Right lobe of liver (tissue), 6 donors: ENCODE data around the gene KIRREL3. TPM values are rescaled to one million over a fixed set of nuclear protein-coding genes. Genes with fewer than 3 reads are reported as not detected.

Experiments used
- ATAC-seq, 4 donors: fragments of 200-7000 bp; cut with Tn5 transposase; one replicate each; pipeline ENCODE4 v1.9.1; 2020; ENCODE audit warnings: mild to moderate bottlenecking in 4 of 4, moderate library complexity in 4 of 4
- DNase-seq, 3 donors: peaks; one replicate each; pipeline ENCODE4 v3.0.0-alpha.2; 2020
- H3K27ac ChIP-seq, 3 donors: fragments of 200-600 bp; one replicate each; pipeline ENCODE4 v1.8.0; 2022
- H3K27me3 ChIP-seq, 2 donors: fragments of 200-600 bp; one replicate each; pipeline ENCODE4 v1.8.0; 2022
- H3K36me3 ChIP-seq, 4 donors: fragments of 200-600 bp; sonication (generic) in 1 of 4; one replicate each; pipeline versions ENCODE4 v1.5.1 to v1.8.0; 2017 to 2022; ENCODE audit warnings: control low read depth in 1 of 4
- H3K4me1 ChIP-seq, 4 donors: fragments of 200-600 bp; sonication (generic) in 1 of 4; one replicate each; pipeline versions ENCODE4 v1.5.1 to v1.8.0; 2017 to 2022; ENCODE audit warnings: control low read depth in 1 of 4
- H3K4me3 ChIP-seq, 3 donors: fragments of 200-600 bp; one replicate each; pipeline ENCODE4 v1.8.0; 2022
- H3K9me3 ChIP-seq, 4 donors: fragments of 200-600 bp; sonication (generic) in 1 of 4; one replicate each; pipeline versions ENCODE4 v1.5.1 to v1.8.0; 2017 to 2022; ENCODE audit warnings: control low read depth in 1 of 4
- POLR2A ChIP-seq: fragments of 450-650 bp; IDR thresholded peaks from one replicate; pipeline ENCODE4 v1.6.1; 2017; ENCODE audit warnings: antibody characterized with exemption, mild to moderate bottlenecking
- WGBS: methylation state at CpG from one replicate; pipeline ENCODE4 v1.1.6; 2018; ENCODE audit warnings: low coverage, low lambda C conversion rate; ENCODE audit not compliant: insufficient coverage; ENCODE audit errors: missing lambda C conversion rate; 5-methylcytosine and 5-hydroxymethylcytosine counted together
- intact Hi-C, 2 donors: fragments of 100-400 bp; cut with DNase I; formaldehyde crosslinking; loops; one replicate each; pipeline versions ENCODE4 v1.11.2 to v1.14.1; 2022
- total RNA-seq, 6 experiments: library from RNA; depleted of rRNA in 2 of 6; stranded (reverse); fragments of >200 nt in 2 of 6; fragmentation: NEBNext Ultra II Directional in 3 of 6; extraction: Animal tissue kit (Norgen Biotek cat#: 25700) in 3 of 6; gene quantifications; one replicate each; pipeline versions ENCODE4 v1.1.0 to v1.2.4, GENCODE V29; 2016 to 2023
- TF ChIP-seq, protein P1 (sequence below), 4 donors: fragments of 200-600 bp in 3 of 4; fragments of 450-650 bp in 1 of 4; IDR thresholded peaks; one replicate each; pipeline versions ENCODE4 v1.5.1 to v1.8.0; 2016 to 2022; ENCODE audit warnings: antibody characterized with exemption in 4 of 4, mild to moderate bottlenecking in 2 of 4
- donor health status: DM: no; HTN: yes; CAD: no.
- donor health status: DM: no; HTN: no; CAD: no.
- donor health status: DM: no; HTN: no; CAD: no.
- donor health status: DM: no; HTN: yes; CAD: no.
- donor health status: DM: no; HTN: yes; CAD: no.

KIRREL3 gene
- total RNA-seq, 6 experiments from 2014 or later = not detected

DNA sequence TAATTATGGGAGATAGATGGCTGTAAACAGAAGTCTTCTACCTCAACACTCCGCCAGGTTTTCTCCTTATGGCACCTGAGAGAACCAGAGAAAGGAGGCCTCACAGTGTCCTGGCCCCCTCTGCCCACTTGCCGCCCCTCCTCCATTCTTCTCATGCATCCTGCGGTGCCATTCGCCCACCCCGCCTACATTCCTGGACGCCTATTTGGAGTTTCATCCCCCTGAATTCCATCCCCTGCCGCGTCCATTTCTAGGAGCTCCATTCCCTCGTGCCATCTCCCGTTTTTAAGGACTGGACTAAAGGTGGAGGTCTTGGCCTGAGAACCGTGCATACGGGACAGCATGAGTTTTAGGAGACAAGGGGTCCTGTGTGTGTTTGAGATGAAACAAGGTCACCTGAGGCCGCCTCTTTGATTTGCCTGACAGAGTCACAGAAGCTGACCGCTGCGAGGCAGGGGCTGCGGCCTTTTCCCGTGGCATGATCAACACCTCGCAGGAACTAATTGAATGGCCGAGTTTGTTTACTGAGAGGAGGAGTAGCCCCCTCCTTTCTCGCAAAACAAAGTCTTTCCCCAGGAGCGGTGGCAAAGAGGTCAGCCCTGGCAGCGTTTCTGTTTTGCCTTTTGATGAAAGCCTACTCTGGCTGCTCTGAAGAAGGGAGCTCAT is 398.9 kb downstream of the KIRREL3 start:
- H3K4me1 ChIP-seq = no peaks in the 10 kb centered on the region
- WGBS = 60% methylated on average over 21 of the region's 22 CpGs

DNA sequence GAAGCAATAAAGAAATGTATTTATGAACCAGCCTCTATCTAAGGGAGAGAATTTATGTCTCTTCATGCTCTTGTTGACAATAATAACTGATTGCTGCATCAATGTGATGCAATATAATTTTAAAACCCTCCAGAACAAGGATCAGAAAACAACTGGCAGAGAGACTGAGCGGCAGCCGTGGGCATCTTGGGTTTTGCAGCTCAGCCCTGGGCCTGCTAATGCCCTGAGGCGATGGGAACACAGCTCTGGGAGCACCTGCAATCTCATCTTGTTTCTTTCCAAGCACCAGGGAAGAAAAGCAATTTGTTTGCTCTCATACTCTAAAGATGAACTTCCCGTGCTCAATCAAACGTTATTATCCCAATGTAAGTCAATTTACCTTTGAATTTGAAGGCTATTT is 399.4 kb downstream of the KIRREL3 start:
- no peak overlapping the region for H3K4me3 ChIP-seq
- TF ChIP-seq POLR2A = no peak
- TF ChIP-seq, protein P1, sequence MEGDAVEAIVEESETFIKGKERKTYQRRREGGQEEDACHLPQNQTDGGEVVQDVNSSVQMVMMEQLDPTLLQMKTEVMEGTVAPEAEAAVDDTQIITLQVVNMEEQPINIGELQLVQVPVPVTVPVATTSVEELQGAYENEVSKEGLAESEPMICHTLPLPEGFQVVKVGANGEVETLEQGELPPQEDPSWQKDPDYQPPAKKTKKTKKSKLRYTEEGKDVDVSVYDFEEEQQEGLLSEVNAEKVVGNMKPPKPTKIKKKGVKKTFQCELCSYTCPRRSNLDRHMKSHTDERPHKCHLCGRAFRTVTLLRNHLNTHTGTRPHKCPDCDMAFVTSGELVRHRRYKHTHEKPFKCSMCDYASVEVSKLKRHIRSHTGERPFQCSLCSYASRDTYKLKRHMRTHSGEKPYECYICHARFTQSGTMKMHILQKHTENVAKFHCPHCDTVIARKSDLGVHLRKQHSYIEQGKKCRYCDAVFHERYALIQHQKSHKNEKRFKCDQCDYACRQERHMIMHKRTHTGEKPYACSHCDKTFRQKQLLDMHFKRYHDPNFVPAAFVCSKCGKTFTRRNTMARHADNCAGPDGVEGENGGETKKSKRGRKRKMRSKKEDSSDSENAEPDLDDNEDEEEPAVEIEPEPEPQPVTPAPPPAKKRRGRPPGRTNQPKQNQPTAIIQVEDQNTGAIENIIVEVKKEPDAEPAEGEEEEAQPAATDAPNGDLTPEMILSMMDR (IDR thresholded peaks at IDR 0.05) = no peak
- no peak for ATAC-seq
- no peaks in the 10 kb centered on the region for H3K27me3 ChIP-seq
- H3K4me1 ChIP-seq = no peaks in the 10 kb centered on the region
- 60% methylated on average over 4 of the region's 5 CpGs for WGBS
- H3K36me3 ChIP-seq = no peaks in the 10 kb centered on the region
- H3K27ac ChIP-seq = no peak overlapping the region
- no peaks in the 10 kb centered on the region for H3K9me3 ChIP-seq
- intact Hi-C loops = loop anchor here (10.0 kb wide), 2 partner anchors 114 to 384 kb away; no protein-coding TSS in a partner anchor
- DNase-seq = no peak

More for the DNA sequence above, 398.9 kb downstream of the KIRREL3 start:
- H3K27me3 ChIP-seq = no peaks in the 10 kb centered on the region
- ATAC-seq (no peak), DNase-seq (no peak)
- TF ChIP-seq, protein P1 (IDR thresholded peaks at IDR 0.05) = no peak
- no peak for TF ChIP-seq POLR2A
- intact Hi-C loops = loop anchor here (10.0 kb wide), 2 partner anchors 113 to 383 kb away; no protein-coding TSS in a partner anchor
- no peak overlapping the region for H3K27ac ChIP-seq
- no peaks in the 10 kb centered on the region for H3K36me3 ChIP-seq
- no peaks in the 10 kb centered on the region for H3K9me3 ChIP-seq
- H3K4me3 ChIP-seq = no peak overlapping the region

DNA sequence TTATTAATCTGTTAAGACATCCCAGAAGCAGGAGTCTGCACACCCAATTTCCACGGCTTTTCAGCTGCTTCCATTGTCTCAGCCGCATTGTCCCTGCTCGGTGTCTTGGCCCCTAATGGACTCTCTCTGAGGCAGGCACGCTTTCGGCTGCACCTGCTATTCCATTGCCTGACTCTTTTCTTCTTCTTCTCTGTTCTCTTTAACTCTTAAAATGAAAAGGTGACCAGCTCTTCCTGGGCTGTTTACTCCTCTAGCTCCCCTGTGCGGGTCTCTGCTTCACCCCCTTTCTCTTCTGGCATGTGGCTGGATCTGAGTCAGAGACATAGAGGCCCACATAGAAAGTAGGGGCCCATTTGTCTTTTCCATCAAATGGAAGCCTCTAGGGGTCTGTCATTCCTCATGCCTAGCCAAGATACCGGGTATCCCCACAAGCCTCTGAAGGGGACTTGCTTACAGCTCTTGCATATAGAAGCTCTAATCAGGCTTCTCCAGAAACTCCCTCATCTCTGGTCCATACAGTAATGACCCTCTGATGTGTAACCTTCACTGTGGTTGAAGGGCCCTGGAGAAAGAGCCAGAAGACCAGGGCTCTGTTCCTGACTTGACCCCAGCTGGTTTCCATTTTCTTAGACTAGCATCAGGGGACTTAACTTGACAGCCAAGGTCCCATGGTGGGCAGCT is 401.2 kb downstream of the KIRREL3 start:
- no peaks in the 10 kb centered on the region for H3K27me3 ChIP-seq
- no peaks in the 10 kb centered on the region for H3K9me3 ChIP-seq
- no peaks in the 10 kb centered on the region for H3K36me3 ChIP-seq
- no peak for ATAC-seq
- no peak overlapping the region for H3K27ac ChIP-seq
- no peak for DNase-seq
- TF ChIP-seq POLR2A = no peak
- TF ChIP-seq, protein P1 (IDR thresholded peaks at IDR 0.05) = no peak
- H3K4me1 ChIP-seq = no peaks in the 10 kb centered on the region
- intact Hi-C loops = no loop called here
- no peak overlapping the region for H3K4me3 ChIP-seq
- 89% methylated on average over 6 of the region's 7 CpGs for WGBS

DNA sequence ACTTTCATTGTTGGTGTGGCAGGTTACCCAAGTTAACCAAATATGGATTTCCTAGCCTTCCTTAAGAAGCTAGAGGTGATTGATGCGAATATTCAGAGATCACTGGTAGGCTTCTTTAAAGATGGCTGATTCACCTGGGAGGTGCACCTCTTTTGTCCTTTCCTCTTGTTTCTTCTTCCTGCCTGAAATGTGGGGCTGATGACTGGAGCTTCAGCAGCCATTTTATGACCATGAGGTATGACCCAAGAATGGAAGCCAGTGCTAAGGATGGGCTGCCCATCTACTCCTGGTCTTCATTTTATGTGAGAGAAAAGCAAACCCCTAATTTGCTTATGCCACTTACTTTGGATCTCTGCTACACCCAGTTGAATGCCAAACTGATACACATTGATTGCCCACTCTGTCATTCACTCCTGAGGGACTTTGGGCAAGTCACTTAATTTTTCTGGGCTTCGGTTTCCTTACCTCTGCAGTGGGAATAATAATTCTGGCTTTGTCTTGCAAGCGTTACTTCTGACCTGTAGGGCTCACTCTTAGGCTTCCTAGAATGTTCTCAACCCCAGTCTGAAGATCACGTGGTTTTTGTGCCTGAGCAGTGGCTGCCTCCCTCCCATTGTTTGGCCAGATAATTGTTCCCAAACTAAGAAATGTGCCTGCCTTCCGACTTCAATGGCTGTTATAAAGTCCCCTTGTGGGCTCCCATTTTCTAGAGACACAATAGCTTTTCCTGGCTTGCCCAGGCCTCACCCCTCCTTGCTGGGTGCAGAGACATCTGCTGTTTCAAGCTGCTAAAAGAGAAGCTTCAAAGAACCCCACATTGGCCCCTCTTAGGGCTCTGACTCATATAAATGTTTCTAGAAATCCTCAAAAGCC is 402.0 kb downstream of the KIRREL3 start:
- Histone ChIP-seq H3K4me1 (no peaks in the 10 kb centered on the region), H3K27ac (no peak overlapping the region), H3K9me3 (no peaks in the 10 kb centered on the region), H3K4me3 (no peak overlapping the region), H3K27me3 (no peaks in the 10 kb centered on the region), H3K36me3 (no peaks in the 10 kb centered on the region)
- intact Hi-C loops = no loop called here
- DNase-seq (no peak), ATAC-seq (no peak)
- TF ChIP-seq, protein P1 (IDR thresholded peaks at IDR 0.05) = no peak
- no peak for TF ChIP-seq POLR2A
- 71% methylated on average over 4 of the region's 5 CpGs for WGBS
